Glomerular endothelial cell (primary cell): ENCODE data around the gene GGA3. TPM values are rescaled to one million over a fixed set of nuclear protein-coding genes. Genes with fewer than 3 reads are reported as not detected.
"Not testable (repeated sequence)": the region's sequence is repeated elsewhere in the genome, so short reads cannot be mapped to it uniquely, and the experiment has no call there.

Experiments
- DNase-seq: peaks from one replicate; pipeline ENCODE4 v3.0.0-alpha.2; 2011; ENCODE audit warnings: low read depth, low spot score; ENCODE audit errors: extremely low read depth
- total RNA-seq: library from RNA; depleted of rRNA; stranded (reverse); fragments of >200 nt; gene quantifications from 2 replicates; pipeline ENCODE4 v1.2.3, GENCODE V29; 2015

GGA3 gene
- 27.0 and 32.5 TPM in 2 replicates for total RNA-seq

DNA sequence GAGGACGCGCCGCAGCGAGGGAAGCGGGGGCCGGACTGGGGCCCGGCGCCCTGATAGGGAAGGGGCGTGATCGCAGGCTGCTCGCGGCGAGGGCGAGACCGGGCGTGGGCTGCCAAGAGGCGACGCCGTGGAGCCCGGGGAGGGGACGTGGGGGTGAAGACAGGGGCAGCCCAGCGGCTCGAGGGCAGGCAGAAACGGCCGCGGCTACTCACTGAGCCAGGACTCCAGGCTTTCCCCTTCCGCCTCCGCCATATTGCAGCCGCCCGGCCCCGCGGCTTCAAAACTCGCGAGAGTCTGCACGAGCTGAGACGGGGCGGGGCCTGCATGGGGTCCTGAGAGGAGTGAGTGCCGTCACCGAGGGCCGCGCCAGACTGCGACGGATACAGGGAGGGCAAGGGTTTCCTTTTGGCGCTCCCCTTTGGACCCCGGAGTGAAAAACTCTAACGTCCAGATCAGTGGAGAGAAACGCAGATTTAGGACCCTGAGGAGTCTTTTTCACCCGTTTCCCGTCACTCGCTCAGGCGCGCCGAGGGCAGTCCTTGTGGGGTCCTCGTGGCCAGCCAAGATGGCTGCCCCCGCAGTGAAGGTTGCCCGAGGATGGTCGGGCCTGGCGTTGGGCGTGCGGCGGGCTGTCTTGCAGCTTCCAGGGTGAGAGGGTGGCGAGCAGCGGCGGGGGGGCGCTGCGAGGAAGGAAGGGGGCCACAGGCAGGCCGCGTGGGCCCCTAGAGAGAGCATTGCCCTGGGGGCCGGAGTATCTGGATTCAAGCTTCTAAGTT lies at the start of gene GGA3, which contains the start of gene MRPS7:
Gene GGA3 (minus strand): TSS at position 271 of the 776 bp plus-strand sequence. CDS start 19 bp downstream, at position 252.
Gene MRPS7 (plus strand): TSS at position 544 of the 776 bp plus-strand sequence. CDS start 22 bp downstream, at position 566.
- peak; percentile 66 for DNase-seq

DNA sequence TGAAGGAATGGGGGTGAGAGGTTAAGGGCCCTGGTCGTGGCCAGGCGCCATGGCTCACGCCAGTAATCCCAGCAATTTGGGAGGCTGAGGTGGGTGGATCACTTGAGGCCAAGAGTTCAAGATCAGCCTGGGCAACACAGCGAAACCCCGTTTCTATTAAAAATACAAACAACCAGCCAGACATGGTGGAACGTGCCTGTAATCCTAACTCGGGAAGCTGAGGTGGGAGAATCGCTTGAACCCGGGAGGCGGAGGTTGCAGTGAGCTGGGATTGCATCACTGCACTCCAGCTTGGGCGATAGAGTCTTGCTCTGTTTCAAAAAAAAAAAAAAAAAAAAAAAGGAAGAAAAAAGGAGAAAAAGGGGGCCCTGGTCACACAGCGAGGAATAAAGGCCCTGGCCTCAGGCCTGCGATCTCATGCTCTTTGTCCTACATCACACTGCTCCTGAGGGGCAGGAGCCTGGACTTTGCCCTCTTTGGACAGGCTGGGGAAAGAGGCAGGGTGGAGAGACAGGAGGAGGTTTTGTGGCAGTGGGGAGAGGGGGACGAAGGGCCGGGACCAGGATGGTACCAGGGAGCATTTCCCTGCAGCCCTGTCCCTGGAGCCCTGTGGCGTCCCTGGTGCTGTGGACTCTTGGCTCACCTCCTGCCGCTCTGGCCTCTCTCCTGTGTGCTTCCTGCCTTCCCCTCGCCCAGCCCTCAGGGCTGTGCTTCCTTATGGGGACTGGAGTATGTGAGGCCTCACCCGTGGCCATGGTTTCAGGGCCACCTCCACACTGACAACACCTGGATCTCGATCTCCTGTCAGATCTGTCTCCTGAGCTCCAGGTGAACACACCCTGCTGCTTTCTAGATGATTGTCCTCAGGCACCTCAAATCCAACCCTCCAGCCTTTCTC lies 47.6 kb upstream of the GGA3 start:
- no peak for DNase-seq

DNA sequence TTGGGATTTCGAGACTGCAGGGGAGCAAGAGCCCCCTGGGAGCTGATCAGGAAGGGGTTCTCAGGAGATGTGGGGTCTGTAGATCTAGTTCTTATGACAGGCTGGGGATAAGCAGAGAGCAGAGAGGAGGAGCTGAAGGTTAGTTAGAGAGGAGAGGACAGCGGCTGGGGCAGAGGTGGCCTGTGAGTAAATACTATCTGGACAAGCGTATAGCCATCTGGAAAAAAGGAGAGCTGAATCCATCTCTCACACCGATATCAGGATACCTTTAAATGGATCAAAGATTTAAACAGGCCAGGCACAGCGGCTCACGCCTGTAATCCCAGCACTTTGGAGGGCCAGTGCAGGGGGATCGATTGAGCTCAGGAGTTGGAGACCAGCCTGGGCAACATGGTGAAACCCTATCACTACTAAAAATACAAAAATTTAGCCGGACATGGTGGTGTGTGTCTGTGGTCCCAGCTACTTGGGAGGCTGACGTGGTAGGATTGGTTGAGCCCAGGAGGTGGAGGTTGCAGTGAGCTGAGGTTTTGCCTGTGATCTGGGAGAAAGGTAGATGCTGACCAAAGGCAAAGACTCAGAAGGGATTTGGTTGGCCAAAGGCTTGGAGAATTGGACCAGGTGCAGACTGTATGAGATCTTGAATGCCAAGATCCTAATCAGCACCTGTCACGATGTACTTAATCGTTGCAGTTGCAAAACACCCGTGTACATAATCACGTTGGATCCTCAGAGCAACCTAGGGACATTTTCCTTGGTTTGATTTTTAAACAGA lies 46.7 kb upstream of the GGA3 start:
- DNase-seq, result no peak

DNA sequence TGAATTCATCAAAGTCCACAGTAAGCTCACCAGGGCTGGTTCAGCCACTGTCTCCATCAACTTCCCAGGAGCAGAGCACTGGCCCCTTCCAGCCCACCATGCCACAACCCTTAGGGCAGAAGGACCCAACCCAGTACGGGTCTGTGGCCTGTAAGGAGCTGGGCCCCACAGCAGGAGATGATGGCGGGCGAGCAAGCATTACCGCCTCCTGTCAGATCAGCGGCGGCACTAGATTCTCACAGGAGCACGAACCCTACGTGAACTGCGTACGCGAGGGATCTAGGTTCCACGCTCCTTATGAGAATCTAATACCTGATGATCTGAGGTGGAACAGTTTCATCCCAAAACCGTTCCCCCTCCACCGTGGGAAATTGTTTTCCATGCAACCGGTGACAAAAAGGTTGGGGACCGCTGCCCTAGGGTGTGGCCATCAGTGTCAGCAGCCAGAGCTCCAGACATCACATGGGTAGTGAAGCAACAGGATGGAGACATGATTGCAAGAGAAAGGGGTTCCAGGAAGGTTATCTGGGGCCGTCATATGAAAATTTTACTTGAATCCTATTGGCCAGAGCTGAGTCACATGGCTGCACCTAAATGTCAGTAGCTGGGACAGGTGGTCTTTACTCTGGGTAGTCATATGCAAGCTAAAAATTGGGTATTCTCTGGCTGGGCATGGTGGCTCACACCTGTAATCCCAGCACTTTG lies 40.2 kb upstream of the GGA3 start:
- DNase-seq, result no peak

GRCh38 chr17:75301049-75301448 lies 39.6 kb upstream of the GGA3 start:
- no peak for DNase-seq

GRCh38 chr17:75300280-75300679 lies 38.9 kb upstream of the GGA3 start:
- no peak for DNase-seq

- no peak for DNase-seq
Observed at GRCh38 chr17:75295201-75296158, 34.1 kb upstream of the GGA3 start.

GRCh38 chr17:75292810-75293448 lies 31.5 kb upstream of the GGA3 start:
- DNase-seq, result not testable (repeated sequence)

- DNase-seq, result peak; percentile 20
Observed at GRCh38 chr17:75289832-75290337, 28.5 kb upstream of the GGA3 start.

DNA sequence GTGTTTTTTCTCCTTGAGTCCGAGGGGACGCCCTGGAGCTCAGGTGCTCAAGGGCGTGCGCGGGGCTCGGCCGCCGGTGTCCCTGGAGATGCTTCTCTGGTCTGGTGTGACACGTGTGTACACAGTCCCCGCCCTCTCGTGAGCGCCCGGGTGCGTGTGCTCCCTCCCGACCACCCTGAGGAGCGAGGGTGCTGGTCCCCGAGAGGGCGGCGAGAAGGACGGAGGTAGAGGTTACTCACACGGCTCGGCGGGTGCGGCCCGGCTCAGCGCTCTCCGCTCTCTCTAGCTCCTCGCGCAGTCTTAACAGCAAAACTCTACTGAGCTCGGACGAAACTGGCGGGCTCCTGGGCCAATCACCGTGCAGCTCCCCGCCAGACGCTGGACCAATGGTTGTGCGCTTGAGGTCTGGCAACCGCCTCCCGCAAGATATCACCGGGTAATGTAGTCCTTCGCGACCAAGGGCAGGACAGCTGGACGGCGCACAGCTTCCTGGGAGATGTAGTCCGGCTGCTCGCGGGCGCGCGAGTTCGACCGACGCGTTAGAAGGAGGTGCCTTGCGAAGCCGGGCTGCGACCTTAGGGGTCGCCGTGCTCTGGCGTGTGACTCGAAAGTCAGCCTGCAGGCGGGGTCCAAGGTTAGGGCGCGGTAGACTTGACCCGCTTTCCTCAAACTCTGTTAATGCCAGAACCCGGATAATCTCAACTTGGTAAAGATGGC lies 27.9 kb upstream of the GGA3 start, which contains the start of gene SLC25A19:
Gene SLC25A19 (minus strand): TSS at position 319 of the 717 bp plus-strand sequence. CDS start 2,669 bp downstream, outside the sequence.
- peak; percentile 86 for DNase-seq

- DNase-seq, result no peak
Observed at GRCh38 chr17:75288770-75289114, 27.3 kb upstream of the GGA3 start.

GRCh38 chr17:75288359-75288758 lies 27.0 kb upstream of the GGA3 start:
- no peak for DNase-seq

DNA sequence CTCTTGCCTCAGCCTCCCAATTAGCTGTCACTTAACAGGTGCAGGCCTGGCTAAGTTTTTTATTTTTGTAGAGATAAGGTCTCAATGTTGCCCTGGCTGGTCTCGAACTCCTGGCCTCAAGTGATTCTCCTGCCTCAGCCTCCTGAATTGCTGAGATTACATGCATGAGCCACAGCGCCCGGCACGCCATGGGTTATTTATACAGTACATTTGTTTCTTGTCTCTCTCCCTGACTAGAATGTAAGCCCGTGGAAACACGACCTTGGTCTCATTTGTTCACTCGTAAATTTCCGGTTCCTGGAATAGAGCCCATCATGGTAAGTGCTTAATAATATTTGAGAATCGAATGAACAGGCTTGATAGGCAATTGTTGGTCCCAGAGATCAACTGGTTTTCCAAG lies 25.8 kb upstream of the GGA3 start:
- no peak for DNase-seq

DNA sequence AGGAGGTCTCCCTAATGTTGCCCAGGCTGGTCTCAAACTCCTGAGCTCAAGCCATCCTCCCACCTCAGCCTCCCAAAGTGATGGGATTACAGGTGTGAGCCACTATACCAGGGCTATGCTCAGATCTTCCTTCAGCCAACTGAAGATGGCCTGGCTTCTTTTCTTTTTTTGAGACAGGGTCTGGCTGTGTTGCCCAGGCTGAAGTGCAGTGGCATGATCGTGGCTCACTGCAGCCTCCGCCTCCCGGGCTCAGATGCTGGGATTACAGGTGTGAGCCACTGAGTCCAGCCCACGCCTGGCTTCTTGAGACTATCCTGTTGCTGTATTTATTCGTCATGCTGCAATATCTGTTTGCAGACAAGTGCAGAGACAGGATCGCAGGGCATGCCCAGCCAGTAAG lies 23.7 kb upstream of the GGA3 start:
- no peak for DNase-seq

GRCh38 chr17:75280189-75280588 lies 18.8 kb upstream of the GGA3 start:
- not testable (repeated sequence) for DNase-seq

DNA sequence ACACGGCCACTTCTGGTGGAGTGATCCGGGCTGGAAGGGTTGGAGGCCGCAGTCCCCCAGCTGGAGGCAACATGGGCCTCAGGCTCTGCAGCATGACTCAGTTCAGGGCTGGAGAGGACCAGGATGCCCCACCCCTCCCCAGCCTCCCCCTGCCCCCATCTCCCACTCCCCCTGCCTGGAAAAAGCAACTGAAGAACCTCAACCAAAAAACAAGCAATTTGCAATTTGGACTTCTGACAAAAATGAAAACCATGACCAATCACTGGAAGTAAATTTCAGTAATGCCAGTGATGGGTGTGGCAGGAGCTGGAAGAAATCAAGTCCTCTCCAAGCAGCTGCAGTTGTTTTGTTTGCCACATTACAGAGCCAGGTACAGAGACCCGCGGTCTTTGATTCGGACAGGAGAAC lies 16.3 kb upstream of the GGA3 start:
- DNase-seq, result no peak

GRCh38 chr17:75273977-75274708 lies 12.7 kb upstream of the GGA3 start:
- no peak for DNase-seq
